ENCODE data around the gene IFT172.

GRCh38 chr2:27441958-27442919 is 47.3 kb downstream of the IFT172 start, which contains the start of gene KRTCAP3:
- no peak for TF ChIP-seq EZH2 (IDR thresholded peaks at IDR 0.05; ENCODE audit: insufficient read depth, poor library complexity, severe bottlenecking)
- TF ChIP-seq EZH2phosphoT487 (IDR thresholded peaks at IDR 0.05; ENCODE audit: insufficient read depth, low read depth) = no peak
